CD4-positive, alpha-beta T cell treated with Interleukin-4 for 1 hour (primary cell): Measurements from ENCODE around the gene CLDN5.

ENCODE experiments used
- DNase-seq, 2 donors: peaks; one replicate each; pipeline ENCODE4 v3.0.0-alpha.2; 2020 to 2022

Gene CLDN5

GRCh38 chr22:19520566-19521305 lies 3.5 kb downstream of the CLDN5 start:
- no peak for DNase-seq

GRCh38 chr22:19520007-19520406 lies 4.2 kb downstream of the CLDN5 start:
- no peak for DNase-seq

GRCh38 chr22:19519041-19519926 lies 4.9 kb downstream of the CLDN5 start:
- no peak for DNase-seq

GRCh38 chr22:19518635-19519034 lies 5.6 kb downstream of the CLDN5 start:
- no peak for DNase-seq

- no peak for DNase-seq
Measured at GRCh38 chr22:19517919-19518611, 6.1 kb downstream of the CLDN5 start.

GRCh38 chr22:19517171-19517500 lies 7.1 kb downstream of the CLDN5 start:
- no peak for DNase-seq

- DNase-seq = no peak
Measured at GRCh38 chr22:19516378-19517170, 7.6 kb downstream of the CLDN5 start.

GRCh38 chr22:19515654-19516377 lies 8.4 kb downstream of the CLDN5 start:
- DNase-seq = no peak

- no peak for DNase-seq
Measured at GRCh38 chr22:19514831-19515565, 9.2 kb downstream of the CLDN5 start.

- no peak for DNase-seq
Measured at GRCh38 chr22:19513823-19514222, 10.4 kb downstream of the CLDN5 start.

GRCh38 chr22:19510919-19511341 lies 13.3 kb downstream of the CLDN5 start:
- DNase-seq = no peak

GRCh38 chr22:19509923-19510322 lies 14.3 kb downstream of the CLDN5 start:
- DNase-seq = no peak

- DNase-seq = no peak
Measured at GRCh38 chr22:19509191-19509590, 15.0 kb downstream of the CLDN5 start.

- DNase-seq = no peak
Measured at GRCh38 chr22:19508024-19508776, 16.0 kb downstream of the CLDN5 start.

GRCh38 chr22:19507534-19507861 lies 16.7 kb downstream of the CLDN5 start:
- no peak for DNase-seq

- DNase-seq = no peak
Measured at GRCh38 chr22:19506212-19506611, 18.0 kb downstream of the CLDN5 start.

- DNase-seq = no peak
Measured at GRCh38 chr22:19505735-19506126, 18.5 kb downstream of the CLDN5 start.

GRCh38 chr22:19504900-19505734 lies 19.1 kb downstream of the CLDN5 start:
- DNase-seq = no peak

GRCh38 chr22:19503869-19504268 lies 20.3 kb downstream of the CLDN5 start:
- DNase-seq = no peak

GRCh38 chr22:19503367-19503766 lies 20.8 kb downstream of the CLDN5 start:
- no peak for DNase-seq
